Measurements from ENCODE around the gene PFDN5.

DNA sequence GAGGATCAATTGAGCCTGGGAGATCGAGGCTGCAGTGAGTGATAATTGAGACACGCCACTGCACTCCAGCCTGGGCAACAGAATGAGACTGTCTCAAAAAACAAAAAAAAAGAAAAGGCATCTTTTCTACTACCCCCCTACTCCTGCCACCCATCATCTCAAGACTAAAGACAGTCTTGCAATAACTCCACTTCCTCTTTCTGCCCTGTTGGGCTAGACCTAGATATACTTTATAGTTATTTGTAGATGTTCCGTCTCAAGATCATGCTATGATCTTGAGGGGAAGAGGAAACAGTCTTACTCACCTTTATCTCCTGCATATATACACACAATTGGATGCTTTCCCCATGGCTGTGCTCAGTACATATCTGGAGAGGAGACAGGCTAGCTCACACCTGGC lies 39.3 kb upstream of the PFDN5 start:
- TF ChIP-seq, protein P1, sequence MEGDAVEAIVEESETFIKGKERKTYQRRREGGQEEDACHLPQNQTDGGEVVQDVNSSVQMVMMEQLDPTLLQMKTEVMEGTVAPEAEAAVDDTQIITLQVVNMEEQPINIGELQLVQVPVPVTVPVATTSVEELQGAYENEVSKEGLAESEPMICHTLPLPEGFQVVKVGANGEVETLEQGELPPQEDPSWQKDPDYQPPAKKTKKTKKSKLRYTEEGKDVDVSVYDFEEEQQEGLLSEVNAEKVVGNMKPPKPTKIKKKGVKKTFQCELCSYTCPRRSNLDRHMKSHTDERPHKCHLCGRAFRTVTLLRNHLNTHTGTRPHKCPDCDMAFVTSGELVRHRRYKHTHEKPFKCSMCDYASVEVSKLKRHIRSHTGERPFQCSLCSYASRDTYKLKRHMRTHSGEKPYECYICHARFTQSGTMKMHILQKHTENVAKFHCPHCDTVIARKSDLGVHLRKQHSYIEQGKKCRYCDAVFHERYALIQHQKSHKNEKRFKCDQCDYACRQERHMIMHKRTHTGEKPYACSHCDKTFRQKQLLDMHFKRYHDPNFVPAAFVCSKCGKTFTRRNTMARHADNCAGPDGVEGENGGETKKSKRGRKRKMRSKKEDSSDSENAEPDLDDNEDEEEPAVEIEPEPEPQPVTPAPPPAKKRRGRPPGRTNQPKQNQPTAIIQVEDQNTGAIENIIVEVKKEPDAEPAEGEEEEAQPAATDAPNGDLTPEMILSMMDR (IDR thresholded peaks at IDR 0.05) = no peak
- TF ChIP-seq POLR2A (IDR thresholded peaks at IDR 0.05) = no peak
